Pancreas (tissue), 10 donors: Measurements from ENCODE around the gene NOL4L. TPM values are rescaled to one million over a fixed set of nuclear protein-coding genes. Genes with fewer than 3 reads are reported as not detected.
A peak's percentile ranks its signal among the peaks of the same experiment; 100 is the strongest.

Experiments used
- ATAC-seq, 4 donors: fragments of 200-7000 bp; cut with Tn5 transposase; one replicate each; pipeline versions ENCODE4 v1.8.0 to v1.9.1; 2020; ENCODE audit warnings: mild to moderate bottlenecking in 4 of 4, moderate library complexity in 4 of 4
- DNase-seq, 6 donors: peaks; one replicate each; pipeline ENCODE4 v3.0.0-alpha.2; 2020
- FAIRE-seq: peaks from 2 replicates; lab custom pipeline; 2012; peaks lifted over from hg19 to GRCh38; lab: Jason Lieb, UNC
- H3K27ac ChIP-seq, 4 donors: fragments of 200-600 bp; sonication (generic); 1 replicate in 3 of 4; 2 replicates in 1 of 4; pipeline versions ENCODE4 v1.5.0 to v1.8.0; 2020
- H3K27me3 ChIP-seq, 4 donors: fragments of 200-600 bp; one replicate each; pipeline ENCODE4 v1.8.0; 2021
- H3K36me3 ChIP-seq, 3 donors: fragments of 200-600 bp; sonication (generic) in 1 of 3; one replicate each; pipeline versions ENCODE4 v1.5.0 to v1.8.0; 2020 to 2021
- H3K4me1 ChIP-seq, 3 donors: fragments of 200-600 bp; one replicate each; pipeline ENCODE4 v1.8.0; 2021
- H3K4me3 ChIP-seq, 4 donors: fragments of 200-600 bp; sonication (generic) in 2 of 4; one replicate each; pipeline versions ENCODE4 v1.5.0 to v1.8.0; 2020 to 2021
- H3K9me3 ChIP-seq, 4 donors: fragments of 200-600 bp; one replicate each; pipeline ENCODE4 v1.8.0; 2021
- WGBS, 2 donors: extraction: QIAGEN DNeasy Blood & Tissue Kit; methylation state at CpG; one replicate each; pipeline ENCODE4 v1.1.7; 2013; 5-methylcytosine and 5-hydroxymethylcytosine counted together
- intact Hi-C, 3 donors: fragments of 100-400 bp; cut with DNase I; formaldehyde crosslinking; loops; one replicate each; pipeline versions ENCODE4 v1.11.1 to v1.14.2; 2022
- polyA plus RNA-seq, 2 donors: library from polyadenylated mRNA; stranded (reverse); fragments of 200-250 nt; gene quantifications; one replicate each; pipeline ENCODE4 v1.2.3, GENCODE V29; 2013
- total RNA-seq, 6 donors: library from RNA; stranded (reverse); fragmentation: NEBNext Ultra II Directional in 4 of 6; extraction: Animal tissue kit (Norgen Biotek cat#: 25700) in 4 of 6; gene quantifications; one replicate each; pipeline versions ENCODE4 v1.2.1 to v1.2.4, GENCODE V29; 2021 to 2023
- TF ChIP-seq, protein P1 (sequence below), 4 donors: fragments of 200-600 bp; sonication (generic) in 3 of 4; IDR thresholded peaks; one replicate each; pipeline versions ENCODE4 v1.5.0 to v1.8.0; 2021; ENCODE audit warnings: antibody characterized with exemption in 4 of 4
- donor health status: healthy with polysubstance abuse.
- donor health status: DM: no; HTN: no; CAD: no; lungs with moderate emphysema.
- donor health status: DM: no; HTN: no; CAD: no.
- donor health status: control.
- donor health status: control.
- donor health status: Bipolar disorder and iron deficiency.
- donor health status: DM: yes; HTN: yes; CAD: no.
- donor health status: DM: no; HTN: no; CAD: no.
- donor health status: DM: no; HTN: no; CAD: no.
- donor health status: DM: yes; HTN: yes; CAD: no.

The NOL4L gene
- total and polyA plus RNA-seq, 8 donors, result 8.7 to 14.5 (median 10.2) TPM

- ATAC-seq (no peak), FAIRE-seq (no peak), DNase-seq (no peak)
- intact Hi-C loops, result no loop called here
- TF ChIP-seq, protein P1, sequence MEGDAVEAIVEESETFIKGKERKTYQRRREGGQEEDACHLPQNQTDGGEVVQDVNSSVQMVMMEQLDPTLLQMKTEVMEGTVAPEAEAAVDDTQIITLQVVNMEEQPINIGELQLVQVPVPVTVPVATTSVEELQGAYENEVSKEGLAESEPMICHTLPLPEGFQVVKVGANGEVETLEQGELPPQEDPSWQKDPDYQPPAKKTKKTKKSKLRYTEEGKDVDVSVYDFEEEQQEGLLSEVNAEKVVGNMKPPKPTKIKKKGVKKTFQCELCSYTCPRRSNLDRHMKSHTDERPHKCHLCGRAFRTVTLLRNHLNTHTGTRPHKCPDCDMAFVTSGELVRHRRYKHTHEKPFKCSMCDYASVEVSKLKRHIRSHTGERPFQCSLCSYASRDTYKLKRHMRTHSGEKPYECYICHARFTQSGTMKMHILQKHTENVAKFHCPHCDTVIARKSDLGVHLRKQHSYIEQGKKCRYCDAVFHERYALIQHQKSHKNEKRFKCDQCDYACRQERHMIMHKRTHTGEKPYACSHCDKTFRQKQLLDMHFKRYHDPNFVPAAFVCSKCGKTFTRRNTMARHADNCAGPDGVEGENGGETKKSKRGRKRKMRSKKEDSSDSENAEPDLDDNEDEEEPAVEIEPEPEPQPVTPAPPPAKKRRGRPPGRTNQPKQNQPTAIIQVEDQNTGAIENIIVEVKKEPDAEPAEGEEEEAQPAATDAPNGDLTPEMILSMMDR (IDR thresholded peaks at IDR 0.05), result no peak
- WGBS, 2 donors, result 80 to 85% methylated on average over 8 of the region's 8 CpGs
- H3K27ac ChIP-seq, result no peak overlapping the region
- H3K4me3 ChIP-seq, result no peak overlapping the region
- H3K4me1 ChIP-seq, result no peaks in the 10 kb centered on the region
- peaks cover 3 to 44% (median 29%) of the 10 kb centered on the region in 3 donors for H3K36me3 ChIP-seq
- no peaks in the 10 kb centered on the region for H3K27me3 ChIP-seq
- H3K9me3 ChIP-seq, result no peaks in the 10 kb centered on the region
Observed at GRCh38 chr20:32438331-32438858, 146.7 kb downstream of the NOL4L start.

GRCh38 chr20:32437391-32438074 is 147.6 kb downstream of the NOL4L start:
- 60 to 66% methylated on average over 5 of the region's 5 CpGs for WGBS, 2 donors
- peak in 2 of 6 donors; percentile 31 to 53 for DNase-seq
- TF ChIP-seq, protein P1 (IDR thresholded peaks at IDR 0.05), result peak in 2 of 4 donors; percentile 10 to 22
- Histone ChIP-seq H3K27ac (no peak overlapping the region), H3K9me3 (no peaks in the 10 kb centered on the region), H3K4me3 (no peak overlapping the region), H3K27me3 (no peaks in the 10 kb centered on the region), H3K4me1 (no peaks in the 10 kb centered on the region), H3K36me3 (peaks cover 3 to 51% (median 32%) of the 10 kb centered on the region in 3 donors)
- intact Hi-C loops, result no loop called here
- no peak for FAIRE-seq
- peak; percentile 48 to 59 (median 54) for ATAC-seq

GRCh38 chr20:32436968-32437367 is 148.2 kb downstream of the NOL4L start:
- Histone ChIP-seq H3K36me3 (peaks cover 3 to 51% (median 32%) of the 10 kb centered on the region in 3 donors), H3K9me3 (no peaks in the 10 kb centered on the region), H3K27me3 (no peaks in the 10 kb centered on the region), H3K4me1 (peaks cover 0 to 4% (median 4%) of the 10 kb centered on the region in 3 donors), H3K4me3 (no peak overlapping the region), H3K27ac (no peak overlapping the region)
- FAIRE-seq, result no peak
- DNase-seq, result no peak
- intact Hi-C loops, result no loop called here
- WGBS, 2 donors, result 91 to 95% methylated on average over 7 of the region's 7 CpGs
- TF ChIP-seq, protein P1 (IDR thresholded peaks at IDR 0.05), result no peak
- no peak for ATAC-seq

- FAIRE-seq, result no peak
- H3K4me3 ChIP-seq, result no peak overlapping the region
- H3K27ac ChIP-seq, result no peak overlapping the region
- H3K36me3 ChIP-seq, result peaks cover 3 to 57% (median 32%) of the 10 kb centered on the region in 3 donors
- H3K4me1 ChIP-seq, result peaks cover 0 to 6% (median 4%) of the 10 kb centered on the region in 3 donors
- intact Hi-C loops, result no loop called here
- TF ChIP-seq, protein P1 (IDR thresholded peaks at IDR 0.05), result no peak
- WGBS, 2 donors, result 94 to 97% methylated on average over 11 of the region's 11 CpGs
- ATAC-seq, result no peak
- no peak for DNase-seq
- H3K27me3 ChIP-seq, result no peaks in the 10 kb centered on the region
- no peaks in the 10 kb centered on the region for H3K9me3 ChIP-seq
Observed at GRCh38 chr20:32436142-32436861, 148.8 kb downstream of the NOL4L start.
